HG03432 (cell line): Measurements from ENCODE around the gene KLK7.

Source experiments
- ATAC-seq: cut with Tn5 transposase; IDR thresholded peaks from one replicate; pipeline ENCODE4 v1.9.1; 2021; ENCODE audit warnings: mild to moderate bottlenecking, moderate library complexity; ENCODE audit not compliant: unreplicated experiment

KLK7 gene

DNA sequence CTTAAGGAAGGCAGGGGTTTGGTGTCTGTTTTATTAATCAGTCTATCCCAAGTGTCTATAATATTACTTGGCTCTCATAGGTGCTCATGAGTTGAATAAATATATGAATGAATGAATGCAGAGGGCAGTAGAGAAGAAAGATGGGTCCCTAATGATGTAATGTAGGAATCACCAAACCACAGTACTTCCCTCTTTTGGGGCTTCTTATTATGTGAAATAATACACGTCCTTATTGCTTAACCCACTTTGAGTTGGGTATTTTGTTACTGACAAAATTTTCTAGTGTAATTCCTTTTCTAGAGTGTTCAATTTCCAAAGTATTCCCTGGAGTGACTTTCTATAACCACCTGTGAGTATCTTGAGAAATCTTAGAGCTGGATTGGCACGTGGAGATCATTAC lies 44.1 kb downstream of the KLK7 start:
- no peak for ATAC-seq

DNA sequence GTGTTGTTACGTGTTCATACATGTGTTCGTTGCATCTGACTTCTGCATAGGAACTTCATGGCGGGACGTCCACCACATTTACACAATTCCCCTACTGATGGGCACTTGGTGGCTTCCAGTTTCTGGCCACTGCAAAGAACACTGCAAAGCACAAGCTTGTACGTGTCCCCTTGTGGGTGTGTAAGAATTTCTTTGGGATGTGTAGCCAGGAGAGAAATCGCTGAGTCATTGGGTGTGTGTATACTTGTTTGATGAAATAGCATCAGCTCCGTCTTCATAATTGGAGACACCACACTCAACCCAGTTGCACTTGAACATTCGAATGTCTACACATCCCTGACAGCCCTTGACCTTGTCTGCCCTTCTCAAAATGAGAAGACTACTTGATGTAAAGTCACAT lies 50.1 kb downstream of the KLK7 start:
- ATAC-seq: no peak

DNA sequence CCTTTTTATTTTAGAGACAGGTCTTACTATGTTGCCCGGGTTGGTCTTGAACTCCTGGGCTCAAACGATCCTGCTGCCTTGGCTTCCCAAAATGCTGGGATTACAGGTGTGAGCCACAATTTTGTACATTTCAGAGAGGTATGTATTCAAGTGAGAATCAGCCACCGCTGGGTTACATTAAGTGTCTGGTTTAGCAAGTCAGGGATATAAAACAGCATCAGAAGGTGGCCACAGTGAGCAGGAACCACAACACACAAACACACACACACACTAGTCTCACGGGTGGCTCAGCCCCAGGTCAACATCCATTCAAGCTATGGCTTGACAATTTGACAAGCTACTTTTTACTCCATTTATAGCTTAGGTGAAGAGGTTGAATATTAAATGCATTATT lies 51.0 kb downstream of the KLK7 start:
- ATAC-seq: no peak

DNA sequence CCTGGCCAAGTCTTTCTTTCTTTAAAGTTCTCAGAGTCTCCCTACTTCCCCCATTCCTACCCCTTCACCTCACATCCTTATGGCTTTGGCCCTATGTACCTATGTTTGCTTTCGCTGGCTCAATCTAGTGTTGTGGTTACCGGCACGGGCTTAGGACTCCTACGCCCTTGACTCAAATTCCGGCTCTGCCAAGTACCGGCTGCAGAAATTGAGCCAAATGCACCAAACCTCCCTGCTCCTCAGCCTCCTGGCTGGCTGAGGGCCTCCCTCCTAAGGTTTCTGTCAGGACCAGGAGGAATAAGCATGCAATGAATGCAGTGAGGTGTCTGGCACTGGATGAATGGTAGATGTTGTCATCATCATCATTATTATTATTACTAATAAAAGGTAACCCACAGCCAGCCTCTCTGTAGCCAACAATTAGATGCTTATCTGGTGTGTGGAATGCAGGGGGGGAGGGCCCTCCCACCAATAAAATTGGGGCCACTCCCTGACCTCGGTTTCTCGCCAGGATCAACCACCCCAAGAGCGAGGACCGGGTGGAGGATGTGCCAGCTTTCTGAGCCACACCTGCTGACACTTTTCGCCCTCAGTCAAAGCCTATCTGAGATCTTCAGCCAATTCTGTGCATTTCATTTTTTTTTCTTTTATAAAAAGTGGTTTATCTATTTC lies 51.6 kb downstream of the KLK7 start:
- no peak for ATAC-seq

DNA sequence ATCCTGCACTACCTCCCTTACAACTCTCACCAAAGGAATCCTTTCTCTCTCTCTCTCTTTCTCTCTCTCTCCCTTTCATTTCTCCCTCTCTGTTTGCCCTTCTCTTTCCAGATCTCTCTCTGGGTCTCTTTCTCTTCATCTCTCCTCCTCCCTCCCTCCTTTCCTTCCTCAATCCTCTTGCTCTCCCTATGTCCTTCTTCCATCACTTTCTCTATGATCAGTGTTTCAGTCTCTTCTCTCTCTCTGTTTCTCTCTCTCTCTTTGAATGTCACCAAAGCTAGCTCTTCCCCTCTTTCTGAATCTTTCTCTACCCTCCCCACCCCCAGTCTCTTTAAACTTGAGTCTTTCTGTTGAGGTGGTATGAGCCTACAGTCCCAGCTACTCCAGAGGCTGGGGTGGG lies 52.7 kb downstream of the KLK7 start:
- ATAC-seq: no peak

DNA sequence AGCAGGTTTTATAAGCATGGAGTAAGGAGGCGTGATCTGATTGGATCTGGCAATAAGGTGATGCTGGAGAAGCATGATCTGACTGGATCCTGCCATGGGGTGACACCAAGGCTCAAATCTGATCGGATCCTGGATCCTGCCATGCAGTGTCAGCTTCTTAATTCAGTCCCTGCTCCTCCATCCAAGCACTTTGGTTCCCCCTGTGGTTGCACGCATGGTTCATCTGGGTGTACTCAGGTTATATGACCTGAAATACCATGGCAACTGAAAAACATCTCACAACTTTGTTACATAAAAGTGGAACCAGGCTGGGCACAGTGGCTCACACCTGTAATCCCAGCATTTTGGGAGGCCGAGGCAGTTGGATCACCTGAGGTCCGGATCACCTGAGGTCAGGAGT lies 54.9 kb downstream of the KLK7 start:
- ATAC-seq: no peak
